NK-92 treated with Interleukin-12 subunit alpha and Interleukin-12 subunit beta, amount 100 ng/mL, for 24 hours (cell line): Measurements from ENCODE around the gene POGLUT2.

Source experiments
- DNase-seq: peaks from one replicate; lab custom pipeline; 2025; lab: John Stamatoyannopoulos, UW

Gene POGLUT2

DNA sequence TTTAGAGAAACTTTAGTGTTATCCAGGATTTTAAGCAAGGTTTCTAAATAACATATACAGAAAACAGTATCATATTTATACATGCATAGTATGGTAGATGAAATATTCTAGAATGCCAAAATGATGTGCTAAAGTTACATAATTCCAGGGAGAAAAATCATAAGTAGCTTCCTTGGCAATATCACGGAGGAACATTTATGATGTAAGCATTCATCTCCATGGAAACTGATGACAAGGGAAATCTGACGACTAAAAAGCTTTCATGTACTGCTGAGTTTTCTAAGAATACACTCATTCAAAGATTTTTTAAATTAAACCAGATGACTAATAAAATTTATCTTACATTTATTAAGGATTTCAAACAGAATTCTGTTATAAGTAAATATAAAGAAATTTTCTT, 29.9 kb downstream of the POGLUT2 start:
- no peak for DNase-seq

- DNase-seq: no peak
Measured at GRCh38 chr13:102763741-102764140, 35.0 kb downstream of the POGLUT2 start.

- DNase-seq: no peak
Measured at GRCh38 chr13:102761071-102761470, 37.7 kb downstream of the POGLUT2 start.

DNA sequence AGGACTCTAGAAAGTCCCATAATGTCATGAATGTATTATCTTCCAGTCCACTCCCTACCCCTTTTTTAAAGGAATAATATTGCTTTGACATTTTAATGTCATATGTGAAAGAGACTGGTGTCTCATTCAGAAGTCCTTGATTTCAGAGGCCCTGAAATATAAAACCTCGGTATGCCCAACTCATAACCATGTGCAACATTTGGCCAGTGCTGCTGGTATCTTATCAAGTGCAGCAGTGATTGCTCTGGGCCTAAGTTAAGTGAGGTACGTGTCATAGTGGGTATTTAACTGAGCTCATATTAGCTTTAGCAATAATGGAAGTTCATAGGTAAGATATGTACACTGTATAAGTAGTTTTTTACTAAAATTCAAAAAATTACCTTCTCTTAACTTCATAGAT, 39.9 kb downstream of the POGLUT2 start:
- no peak for DNase-seq

DNA sequence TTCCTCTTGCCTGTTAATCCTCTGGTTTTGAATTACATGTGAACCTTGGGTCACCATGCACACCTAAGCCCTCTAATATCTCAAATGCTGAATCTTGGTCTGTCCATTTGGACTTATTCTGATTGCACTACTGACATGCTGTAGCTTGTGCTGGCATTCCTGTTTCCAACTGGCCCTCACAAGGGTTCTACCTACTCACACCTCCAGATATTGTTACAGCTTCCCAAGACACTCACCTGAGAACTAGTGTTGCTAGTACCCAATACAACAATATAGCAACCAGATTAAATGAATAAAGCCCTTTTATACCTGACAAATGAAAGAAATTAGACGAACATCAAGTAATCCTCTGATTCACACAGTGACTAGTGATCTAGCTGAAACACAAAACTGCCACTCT, 41.8 kb downstream of the POGLUT2 start:
- DNase-seq: no peak

GRCh38 chr13:102751886-102752285, 46.9 kb downstream of the POGLUT2 start:
- no peak for DNase-seq

DNA sequence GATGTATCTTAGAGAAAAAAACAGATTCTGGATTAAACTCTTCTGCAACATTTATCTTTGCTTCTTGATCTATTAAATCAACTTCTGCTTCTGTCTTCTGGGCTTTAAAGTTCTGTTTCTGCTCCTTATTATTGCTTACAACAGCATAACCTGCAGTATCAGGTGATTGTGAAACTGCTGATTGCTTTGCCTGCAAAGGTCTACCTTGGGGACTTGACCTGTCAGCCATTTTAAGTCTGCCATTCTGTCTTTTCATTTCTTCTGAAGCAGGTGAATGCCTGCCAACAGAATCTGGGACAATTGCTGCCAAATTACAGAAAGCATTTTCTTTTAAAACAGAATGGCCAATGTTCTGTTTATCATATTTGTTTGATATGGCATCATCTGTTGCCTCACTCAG, 56.3 kb downstream of the POGLUT2 start:
- no peak for DNase-seq

DNA sequence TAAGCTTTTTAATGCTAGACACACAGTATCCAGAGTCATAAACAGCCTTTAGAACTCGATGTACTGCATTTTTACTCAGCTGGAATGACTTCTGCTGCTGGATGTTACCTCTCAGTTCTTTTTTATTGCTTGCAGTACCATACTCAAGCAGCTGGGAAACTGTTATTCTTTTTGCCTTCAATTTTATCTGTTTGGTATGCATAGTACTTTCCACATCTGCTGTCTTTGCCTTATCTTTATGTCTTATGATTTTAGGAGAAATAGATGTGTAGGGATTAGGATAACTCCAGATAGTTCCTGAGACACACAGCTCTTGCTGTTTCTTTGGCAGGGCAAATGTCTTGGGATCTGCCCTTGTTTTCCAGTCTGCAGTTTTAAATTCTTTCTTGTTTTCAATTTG, 56.7 kb downstream of the POGLUT2 start:
- no peak for DNase-seq
